ENCODE data around the gene IL36B.

The IL36B gene

DNA sequence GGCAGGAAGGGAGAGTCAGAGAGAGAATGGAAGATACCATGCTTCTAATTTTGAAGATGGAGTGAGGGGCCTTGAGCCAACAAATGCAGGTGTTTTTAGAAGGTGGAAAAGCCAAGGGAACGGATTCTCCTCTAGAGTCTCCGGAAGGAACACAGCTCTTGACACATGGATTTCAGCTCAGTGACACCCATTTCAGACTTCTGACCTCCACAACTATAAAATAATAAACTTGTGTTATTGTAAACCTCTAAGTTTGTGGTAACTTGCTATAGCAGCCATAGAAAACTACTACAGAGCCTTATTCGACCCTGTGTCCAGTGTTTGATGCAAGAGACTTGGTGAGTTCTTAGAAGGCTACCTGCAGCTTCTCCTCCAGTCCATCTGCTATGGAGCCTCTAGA is 22.9 kb upstream of the IL36B start:
- no peak for DNase-seq (ENCODE audit: low spot score)

DNA sequence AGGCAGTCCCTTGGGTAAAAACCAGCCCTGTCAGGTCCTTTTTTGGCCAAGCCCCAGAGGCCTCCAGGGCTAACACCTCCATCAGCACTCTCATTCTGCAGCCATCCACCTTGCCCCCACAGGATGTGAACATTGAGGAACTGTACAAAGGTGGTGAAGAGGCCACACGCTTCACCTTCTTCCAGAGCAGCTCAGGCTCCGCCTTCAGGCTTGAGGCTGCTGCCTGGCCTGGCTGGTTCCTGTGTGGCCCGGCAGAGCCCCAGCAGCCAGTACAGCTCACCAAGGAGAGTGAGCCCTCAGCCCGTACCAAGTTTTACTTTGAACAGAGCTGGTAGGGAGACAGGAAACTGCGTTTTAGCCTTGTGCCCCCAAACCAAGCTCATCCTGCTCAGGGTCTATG is 22.4 kb upstream of the IL36B start:
- DNase-seq (ENCODE audit: low spot score), result no peak

DNA sequence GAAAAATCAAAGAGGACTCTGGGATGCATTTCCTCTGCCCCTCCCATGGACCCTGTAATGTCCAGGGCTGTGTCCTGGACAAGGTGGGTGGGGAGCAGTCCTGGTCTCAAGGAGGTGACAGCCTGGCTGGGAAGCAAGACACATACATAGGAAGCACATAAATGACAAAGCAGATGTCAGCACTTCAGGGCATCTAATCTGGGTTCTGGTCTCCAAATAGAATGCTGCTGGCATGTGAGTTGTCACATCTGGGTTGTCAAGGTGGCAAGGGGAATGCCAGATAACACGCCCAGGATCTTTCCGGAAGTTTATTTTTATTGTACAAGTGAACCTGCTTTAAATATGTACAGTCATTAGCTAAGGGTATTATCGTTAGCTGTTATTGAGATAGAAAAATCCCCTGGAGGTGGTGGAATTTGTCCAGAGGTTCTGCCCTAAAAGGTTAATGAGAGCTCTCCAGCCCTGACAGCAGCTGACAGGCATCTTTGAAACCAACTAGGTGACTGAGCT is 20.7 kb upstream of the IL36B start:
- DNase-seq (ENCODE audit: low spot score), result no peak

DNA sequence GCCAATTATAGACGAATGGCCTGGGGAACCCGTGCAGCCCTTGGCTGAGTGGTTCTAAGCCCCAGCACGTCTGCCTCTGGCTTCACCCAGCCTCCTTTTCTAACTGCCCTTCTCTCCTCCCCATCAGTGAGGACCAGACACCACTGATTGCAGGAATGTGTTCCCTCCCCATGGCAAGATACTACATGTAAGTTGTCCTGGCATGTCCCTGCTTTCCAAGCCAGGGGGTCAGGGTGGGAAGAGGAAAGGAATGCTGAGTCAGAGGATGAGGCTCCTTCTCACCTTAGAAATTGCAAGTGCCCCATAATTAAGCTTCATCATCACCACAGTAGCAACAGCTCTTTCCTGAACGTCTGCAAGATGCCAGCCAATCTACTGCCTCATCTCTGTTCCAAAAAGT is 19.9 kb upstream of the IL36B start:
- no peak for DNase-seq (ENCODE audit: low spot score)

DNA sequence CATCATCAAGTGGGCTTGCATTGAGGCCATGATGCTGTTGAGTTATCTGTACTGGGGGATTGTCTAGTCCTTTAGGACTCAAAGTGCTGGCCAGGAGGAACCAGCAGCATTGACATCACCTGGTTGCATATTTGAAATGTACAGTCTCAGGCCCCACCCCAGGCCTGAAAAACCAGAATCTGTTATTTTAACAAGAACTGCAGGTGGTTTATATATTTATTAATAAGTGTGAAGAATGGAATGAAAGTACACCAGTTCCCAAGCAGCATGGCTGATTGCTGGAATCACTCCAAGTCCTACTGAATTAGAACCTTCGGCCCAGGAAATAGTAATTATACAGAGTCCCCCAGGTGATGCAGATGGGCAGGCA is 17.9 kb upstream of the IL36B start:
- DNase-seq (ENCODE audit: low spot score), result no peak

DNA sequence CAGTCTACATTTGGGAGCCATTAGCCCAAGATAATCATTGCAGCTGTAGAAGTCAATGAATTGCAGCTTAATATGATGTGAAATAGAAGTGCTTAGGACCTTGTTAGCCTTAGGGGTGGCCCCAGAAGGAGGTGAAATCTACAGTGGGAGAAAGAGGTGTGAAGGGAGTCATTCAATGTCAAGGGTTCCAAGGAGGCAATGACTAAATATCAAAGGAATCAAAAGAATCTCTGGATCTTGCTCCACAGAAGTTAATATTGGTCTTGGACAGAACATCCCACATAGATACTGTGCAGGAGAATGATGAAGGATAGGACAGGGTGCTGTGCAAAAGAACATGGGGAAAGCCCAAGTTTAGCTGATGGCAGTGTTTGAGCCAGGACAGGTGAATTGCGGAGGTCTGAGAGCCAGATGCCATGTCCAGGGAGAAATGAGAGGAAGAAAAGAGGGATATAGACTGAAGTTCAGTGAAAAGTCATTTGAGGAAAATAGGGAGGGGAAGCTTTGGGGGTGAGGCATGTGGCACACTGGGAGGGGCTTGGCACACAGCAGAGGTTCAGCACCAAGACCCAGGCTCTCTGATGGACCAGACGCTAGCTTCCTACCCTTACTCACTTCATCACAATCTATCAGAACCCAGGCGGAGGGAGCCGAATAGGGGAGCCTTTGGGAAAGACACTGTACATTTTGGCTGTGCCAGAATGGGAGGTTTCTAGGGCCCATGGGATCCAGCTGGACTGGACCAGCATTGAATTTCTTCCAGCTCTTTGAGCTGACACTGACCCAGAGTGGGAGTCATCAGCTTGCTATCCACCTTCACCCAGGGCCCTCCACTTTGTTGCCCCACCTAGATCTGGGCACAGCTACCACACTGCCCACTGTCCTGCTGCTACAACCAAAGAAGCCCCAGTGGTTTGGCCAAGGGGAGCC is 17.3 kb upstream of the IL36B start:
- no peak for DNase-seq (ENCODE audit: low spot score)

DNA sequence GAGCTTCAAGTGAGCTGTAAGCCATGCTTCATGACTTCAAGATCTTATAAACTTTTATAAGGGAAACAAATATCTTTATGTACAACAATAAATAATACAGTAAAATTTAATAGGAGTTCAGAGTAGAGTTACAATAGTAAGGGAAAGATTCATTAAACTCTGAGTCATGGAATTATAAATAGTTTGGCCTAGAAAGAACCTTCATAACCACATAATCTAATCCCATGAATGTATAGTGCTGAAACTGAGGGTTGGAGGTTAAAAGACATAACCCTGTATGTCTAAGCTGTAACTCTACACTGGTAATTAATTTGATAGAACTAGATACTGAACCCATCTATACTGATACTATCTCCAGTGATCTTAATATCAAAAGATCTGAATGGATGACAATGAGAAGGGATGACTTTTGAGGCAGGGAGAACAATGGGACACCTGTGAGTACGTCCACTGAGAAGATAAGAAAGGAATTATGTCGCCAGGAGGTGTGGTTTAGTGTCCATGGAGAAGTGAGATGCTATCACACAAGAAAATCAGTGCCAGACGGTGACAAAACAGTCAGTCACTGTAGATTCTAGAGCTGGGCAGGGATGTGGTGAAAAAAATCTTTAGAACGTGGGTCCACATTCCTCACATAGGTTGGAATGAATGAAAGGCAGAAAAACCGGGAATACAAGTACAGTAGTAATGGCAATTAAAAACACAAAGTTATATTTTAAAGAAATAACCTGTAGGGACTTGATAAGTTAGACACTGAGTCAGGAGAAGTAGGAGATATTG is 16.2 kb upstream of the IL36B start:
- DNase-seq (ENCODE audit: low spot score), result peak; percentile 29

DNA sequence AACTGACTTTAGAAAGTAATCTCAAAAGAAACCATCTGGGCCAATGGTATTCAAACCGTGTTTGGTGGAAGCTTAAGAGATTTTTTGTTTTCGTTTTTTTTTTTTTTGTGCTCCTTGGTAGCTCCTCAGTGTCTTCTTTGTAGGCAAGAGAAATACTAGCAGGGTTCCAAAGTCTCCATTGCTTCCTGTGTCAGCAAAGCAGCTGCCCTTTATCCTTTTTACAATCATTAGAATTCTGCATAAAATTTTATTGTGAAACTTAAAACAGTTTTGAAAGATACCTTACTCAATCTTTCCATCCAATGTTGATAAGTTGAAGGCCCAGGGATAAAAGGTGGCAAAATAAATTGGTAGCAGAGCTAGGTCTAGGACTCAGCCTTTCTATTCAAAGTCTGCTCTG is 15.6 kb upstream of the IL36B start:
- no peak for DNase-seq (ENCODE audit: low spot score)

DNA sequence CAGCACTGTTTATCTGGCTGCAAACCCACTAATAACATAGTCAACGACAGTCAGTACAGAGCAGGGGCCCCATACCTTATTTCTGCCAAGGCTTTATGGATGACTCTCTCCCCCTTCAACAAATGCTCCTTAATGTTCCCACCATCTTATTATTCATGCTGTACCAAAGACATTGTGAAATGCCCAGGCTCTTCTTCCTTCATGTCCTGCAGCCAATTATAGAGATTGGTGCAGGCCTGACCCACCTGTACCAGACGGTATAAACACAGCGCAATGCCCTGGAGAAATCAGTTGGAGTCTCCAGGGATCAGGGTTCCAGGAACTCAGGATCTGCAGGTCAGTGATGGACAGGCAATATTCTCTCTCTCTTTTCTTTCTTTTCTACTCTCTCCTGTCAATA is 15.0 kb upstream of the IL36B start, which contains the start of gene IL1F10:
TSS of gene IL1F10 (plus strand) at position 290 of the 400 bp plus-strand sequence. CDS start 4,769 bp downstream, outside the sequence.
- no peak for DNase-seq (ENCODE audit: low spot score)

DNA sequence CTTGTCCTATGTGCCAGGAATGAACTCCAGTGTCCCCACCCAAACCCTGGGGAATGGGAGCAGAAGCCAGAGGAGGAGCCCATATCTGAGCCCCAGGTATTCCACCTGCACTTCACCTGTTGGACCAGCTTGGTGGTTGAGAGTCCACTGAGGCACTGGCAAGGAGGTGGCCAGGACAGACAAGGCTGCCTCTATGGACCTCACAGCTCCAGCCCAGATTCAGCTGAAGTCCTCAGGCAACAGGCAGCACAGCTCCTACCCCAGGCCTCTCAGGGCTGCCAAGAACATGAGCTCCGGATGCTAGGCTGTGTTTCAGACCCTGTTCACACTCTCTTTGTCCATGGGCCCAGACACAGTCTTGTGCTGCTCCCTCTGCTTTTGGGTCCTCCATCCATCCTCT is 12.2 kb upstream of the IL36B start:
- no peak for DNase-seq (ENCODE audit: low spot score)

DNA sequence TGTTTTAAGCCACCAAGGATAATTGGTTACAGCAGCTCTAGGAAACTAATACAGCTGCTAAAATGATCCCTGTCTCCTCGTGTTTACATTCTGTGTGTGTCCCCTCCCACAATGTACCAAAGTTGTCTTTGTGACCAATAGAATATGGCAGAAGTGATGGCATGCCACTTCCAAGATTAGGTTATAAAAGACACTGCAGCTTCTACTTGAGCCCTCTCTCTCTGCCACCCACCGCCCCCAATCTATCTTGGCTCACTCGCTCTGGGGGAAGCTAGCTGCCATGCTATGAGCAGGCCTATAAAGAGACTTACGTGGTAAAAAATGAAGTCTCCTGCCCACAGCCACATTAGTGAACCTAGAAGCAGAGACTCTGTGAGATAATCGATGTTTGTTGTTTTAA is 11.6 kb upstream of the IL36B start:
- DNase-seq (ENCODE audit: low spot score), result no peak

DNA sequence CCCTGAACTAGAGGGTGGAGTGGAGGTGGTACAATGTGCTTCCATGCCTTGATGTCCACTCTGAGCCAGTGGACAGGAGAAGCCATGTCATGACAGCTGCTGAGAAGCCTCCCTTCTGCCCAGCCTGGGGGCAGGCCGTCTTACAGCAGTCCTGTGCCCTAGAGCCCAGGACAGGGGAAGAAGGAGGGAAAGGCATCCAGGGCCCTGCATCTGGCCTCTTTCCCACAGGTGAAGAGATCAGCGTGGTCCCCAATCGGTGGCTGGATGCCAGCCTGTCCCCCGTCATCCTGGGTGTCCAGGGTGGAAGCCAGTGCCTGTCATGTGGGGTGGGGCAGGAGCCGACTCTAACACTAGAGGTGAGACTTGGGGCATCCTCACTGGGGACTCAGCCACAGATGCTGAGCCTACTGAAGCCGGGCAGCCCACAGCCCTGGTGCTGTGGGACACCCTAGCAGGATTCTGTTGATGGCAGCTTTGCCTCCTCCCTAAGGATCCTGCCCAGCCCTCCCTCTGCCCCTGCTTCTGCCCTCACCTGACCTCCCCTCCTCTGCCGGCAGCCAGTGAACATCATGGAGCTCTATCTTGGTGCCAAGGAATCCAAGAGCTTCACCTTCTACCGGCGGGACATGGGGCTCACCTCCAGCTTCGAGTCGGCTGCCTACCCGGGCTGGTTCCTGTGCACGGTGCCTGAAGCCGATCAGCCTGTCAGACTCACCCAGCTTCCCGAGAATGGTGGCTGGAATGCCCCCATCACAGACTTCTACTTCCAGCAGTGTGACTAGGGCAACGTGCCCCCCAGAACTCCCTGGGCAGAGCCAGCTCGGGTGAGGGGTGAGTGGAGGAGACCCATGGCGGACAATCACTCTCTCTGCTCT is 9.5 kb upstream of the IL36B start:
- DNase-seq (ENCODE audit: low spot score), result no peak

DNA sequence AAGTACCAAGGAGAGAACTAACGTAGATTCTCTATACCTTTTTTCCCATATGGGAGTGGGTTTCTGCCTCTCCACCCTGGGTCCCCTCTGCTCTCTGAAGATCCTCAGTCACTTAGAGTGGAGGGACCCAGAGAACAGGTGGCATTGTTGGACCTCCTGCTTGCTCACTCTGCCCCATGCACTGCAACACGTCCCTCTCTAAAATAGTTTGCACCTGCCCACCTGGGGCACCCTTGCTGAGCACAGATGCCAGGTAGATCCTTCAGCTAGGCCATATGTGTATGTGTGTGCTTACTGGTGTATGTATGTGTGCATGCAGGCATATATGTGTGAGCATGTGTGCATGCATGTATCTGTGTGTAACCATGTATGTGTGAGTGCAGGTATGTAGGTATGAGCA is 8.6 kb upstream of the IL36B start:
- DNase-seq (ENCODE audit: low spot score), result no peak

DNA sequence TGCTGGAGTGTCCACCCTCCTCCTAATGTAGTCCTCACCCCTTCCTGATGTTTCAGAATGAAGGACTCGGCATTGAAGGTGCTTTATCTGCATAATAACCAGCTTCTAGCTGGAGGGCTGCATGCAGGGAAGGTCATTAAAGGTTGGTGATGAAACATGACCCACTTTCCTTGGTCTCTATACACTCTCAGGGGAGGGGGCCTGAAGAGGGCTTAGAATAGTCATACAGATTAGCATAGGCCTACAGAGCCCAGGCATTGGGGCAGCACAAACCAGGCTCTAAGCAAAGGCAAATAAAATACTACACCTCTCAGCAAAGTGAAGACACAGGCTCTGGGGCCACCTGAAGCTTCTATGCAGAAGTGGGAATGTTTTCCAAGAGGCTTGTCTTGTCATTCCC is 8.1 kb upstream of the IL36B start:
- DNase-seq (ENCODE audit: low spot score), result no peak

DNA sequence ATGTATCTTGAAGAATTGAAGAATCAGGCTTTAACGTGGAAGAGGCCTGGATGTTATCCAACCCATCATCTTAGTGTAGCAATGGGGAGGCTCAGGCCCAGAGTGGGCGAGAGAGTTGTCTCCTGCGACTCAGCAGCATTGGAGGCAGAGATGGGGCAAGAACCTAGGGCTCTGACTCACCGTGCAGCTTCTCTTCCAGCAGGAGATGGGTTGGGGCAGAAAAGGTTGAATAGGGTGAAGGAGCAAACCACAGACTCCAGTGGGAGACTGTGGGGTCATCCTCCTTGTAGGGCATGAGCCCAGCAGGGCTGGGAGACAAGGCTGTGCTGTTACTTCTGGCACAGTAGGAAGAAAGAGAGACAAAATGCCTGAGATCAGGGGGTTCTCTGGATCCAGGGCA is 7.7 kb upstream of the IL36B start:
- DNase-seq (ENCODE audit: low spot score), result no peak

DNA sequence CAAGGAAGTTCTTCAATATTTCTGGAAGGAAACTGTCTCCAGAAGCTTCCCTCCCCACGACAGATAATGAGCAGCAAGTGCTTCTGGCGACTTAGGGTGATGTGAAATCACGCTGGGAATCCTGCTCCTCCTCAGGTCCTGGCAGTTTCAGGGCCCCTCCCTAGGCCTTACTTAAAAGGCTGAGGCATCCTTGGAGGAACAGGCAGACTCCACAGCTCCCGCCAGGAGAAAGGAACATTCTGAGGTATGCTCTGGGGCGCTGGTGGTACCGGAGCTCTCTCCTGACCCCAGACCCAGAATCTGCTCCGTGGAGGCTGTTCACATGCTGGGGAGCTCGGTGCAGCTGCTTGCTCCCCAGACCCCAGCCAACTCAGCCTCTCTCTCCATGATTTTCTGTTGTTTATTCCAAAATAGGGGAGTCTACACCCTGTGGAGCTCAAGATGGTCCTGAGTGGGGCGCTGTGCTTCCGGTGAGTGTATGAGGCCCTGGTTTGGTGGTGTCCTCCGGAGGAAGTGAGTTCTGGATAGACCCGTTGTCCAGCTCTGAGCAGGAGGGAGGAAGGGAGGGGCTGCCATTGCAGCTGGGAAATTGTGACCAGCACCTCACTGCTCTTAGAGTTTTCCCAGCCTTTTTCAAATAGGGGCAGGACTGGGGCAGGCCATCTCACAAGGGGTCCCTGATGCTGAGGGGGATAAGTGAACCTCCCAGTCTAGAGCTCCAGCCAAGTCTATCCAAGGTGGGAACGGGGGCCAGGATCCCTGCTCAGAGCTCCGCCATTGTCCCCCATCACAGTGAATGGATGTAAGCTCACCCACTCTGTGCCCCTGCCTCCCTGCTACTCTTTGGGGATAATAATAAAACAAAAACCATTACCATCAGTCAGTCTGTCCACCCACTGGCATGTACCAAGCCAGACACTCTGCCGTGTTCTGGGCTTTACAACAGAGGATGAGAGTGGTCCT is 6.6 kb upstream of the IL36B start, which contains the start of gene IL36RN:
TSS of gene IL36RN (plus strand) at position 201 of the 963 bp plus-strand sequence. CDS start at position 442, 241 bp downstream.
- no peak for DNase-seq (ENCODE audit: low spot score)

DNA sequence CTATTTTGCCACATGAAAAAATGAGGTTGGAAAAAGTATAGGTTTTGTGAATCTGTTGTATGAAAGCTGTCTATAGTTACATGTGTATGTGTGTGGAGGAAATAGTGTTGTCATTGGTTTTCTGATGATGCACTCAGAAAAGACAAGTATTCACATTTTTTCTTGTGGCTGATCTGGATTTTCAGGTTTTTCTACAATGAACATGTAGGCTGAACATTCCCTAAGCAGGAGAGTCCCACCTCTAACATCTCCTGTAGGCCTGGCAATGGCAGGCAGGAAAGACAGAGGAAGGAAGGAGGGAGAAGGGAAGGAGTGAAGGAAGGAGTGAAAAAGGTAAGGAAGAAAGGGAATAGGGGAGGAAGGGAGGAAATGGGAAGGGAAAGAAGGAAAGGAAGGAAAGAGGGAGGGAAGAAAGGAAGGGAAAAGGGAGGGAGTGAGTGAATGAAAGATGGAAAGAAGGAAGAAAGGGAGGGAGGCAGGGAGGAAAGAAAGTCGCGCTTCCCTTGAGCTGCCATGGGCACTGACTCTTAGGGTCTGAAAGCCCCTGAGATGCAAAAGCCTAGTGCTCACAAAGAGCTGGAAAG is 5.8 kb upstream of the IL36B start:
- DNase-seq (ENCODE audit: low spot score), result no peak

DNA sequence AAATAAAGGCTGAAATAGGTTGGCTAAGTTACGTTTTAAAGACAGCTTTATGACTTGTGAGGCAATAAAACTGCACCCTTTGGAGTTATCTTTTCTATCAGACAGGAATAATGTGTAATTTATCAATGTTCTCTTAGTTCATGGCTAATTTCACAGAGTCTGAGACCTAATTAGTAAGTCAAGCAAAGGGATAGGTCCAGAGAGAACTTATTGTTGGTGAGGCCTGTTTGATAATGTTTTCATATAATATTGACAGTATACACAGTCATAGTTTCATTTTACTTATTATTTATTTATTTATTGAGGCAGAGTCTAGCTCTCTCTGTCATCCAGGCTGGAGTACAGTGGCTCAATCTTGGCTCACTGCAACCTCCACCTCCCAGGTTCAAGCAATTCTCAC is 4.5 kb upstream of the IL36B start:
- no peak for DNase-seq (ENCODE audit: low spot score)

DNA sequence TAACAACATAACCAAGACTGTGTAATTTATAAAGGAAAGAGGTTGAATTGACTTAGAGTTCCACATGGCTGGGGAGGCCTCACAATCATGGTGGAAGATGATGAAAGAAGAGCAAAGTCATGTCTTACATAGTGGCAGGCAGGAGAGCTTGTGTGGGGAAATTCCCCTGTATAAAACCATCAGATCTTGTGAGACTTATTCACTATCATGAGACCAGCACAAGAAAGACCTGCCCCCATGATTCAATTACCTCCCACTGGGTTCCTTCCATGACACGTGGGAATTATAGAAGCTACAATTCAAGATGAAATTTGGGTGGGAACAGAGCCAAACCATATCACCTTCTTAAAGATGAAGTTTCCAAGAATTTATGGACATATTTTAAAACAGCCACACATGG is 3.9 kb upstream of the IL36B start:
- no peak for DNase-seq (ENCODE audit: low spot score)

DNA sequence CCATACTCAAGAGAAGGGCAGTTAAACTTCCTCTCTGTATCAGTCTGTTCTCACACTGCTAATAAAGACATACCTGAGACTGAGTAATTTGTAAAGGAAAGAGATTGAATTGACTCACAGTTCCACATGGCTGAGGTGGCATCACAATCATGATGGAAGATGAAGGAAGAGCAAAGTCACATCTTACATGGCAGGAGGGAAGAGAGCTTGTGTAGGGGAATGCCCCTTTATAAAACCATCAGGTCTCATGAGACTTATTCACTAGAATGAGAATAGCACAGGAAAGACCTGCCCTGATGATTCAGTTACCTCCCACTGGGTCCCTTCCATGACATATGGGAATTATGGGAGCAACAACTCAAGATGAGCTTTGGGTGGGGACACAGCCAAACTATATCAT is 1.4 kb upstream of the IL36B start:
- DNase-seq (ENCODE audit: low spot score), result no peak
